B cell (primary cell): ENCODE data around the gene ADAMTSL2. TPM values are rescaled to one million over a fixed set of nuclear protein-coding genes. Genes with fewer than 3 reads are reported as not detected.

ENCODE experiments used
- ATAC-seq: fragments of 200-7000 bp; cut with Tn5 transposase; one replicate; pipeline ENCODE4 v1.10.0; 2021; ENCODE audit warnings: low read depth, mild to moderate bottlenecking, moderate number of reproducible peaks, moderate library complexity
- CTCF ChIA-PET: fragments of 350-600 bp; sonication (Branson Sonifier 250); formaldehyde crosslinking; loops from one replicate; lab custom pipeline; 2021; ENCODE audit warnings: antibody characterized with exemption, inconsistent platforms; lab: Charles Lee
- POLR2A ChIA-PET: fragments of 350-600 bp; sonication (Branson Sonifier 250); formaldehyde crosslinking; loops from one replicate; lab custom pipeline; 2021; ENCODE audit warnings: antibody characterized with exemption; lab: Charles Lee
- DNase-seq: peaks from one replicate; pipeline ENCODE4 v3.0.0; 2013
- H2AFZ ChIP-seq: 2 replicates; pipeline ENCODE4 v1.6.1; 2012; ENCODE audit warnings: mild to moderate bottlenecking, low read depth, low read length; ENCODE audit not compliant: insufficient read depth, poor library complexity, severe bottlenecking
- H3K27ac ChIP-seq, 2 donors: 1 replicate in 1 of 2; 2 replicates in 1 of 2; pipeline ENCODE4 v1.5.1; 2012 to 2013; ENCODE audit warnings: low read length in 2 of 2, mild to moderate bottlenecking in 2 of 2, moderate library complexity in 1 of 2
- H3K27me3 ChIP-seq, 4 experiments: fragments of 200-600 bp in 1 of 4; sonication (generic) in 1 of 4; replicated peaks in 1 of 4; 1 replicate in 2 of 4; 2 replicates in 2 of 4; pipeline versions ENCODE4 v1.6.1 to v1.7.0; 2013 to 2016; ENCODE audit warnings: low read length in 3 of 4, mild to moderate bottlenecking in 2 of 4, mixed read lengths in 1 of 4, moderate library complexity in 1 of 4; ENCODE audit not compliant: insufficient read depth in 4 of 4, control insufficient read depth in 3 of 4; ENCODE audit errors: control extremely low read depth in 1 of 4
- H3K36me3 ChIP-seq, 2 experiments: replicated peaks in 1 of 2; 1 replicate in 1 of 2; 2 replicates in 1 of 2; pipeline versions ENCODE4 v1.6.1 to v1.7.1; 2013; ENCODE audit warnings: low read length in 1 of 2; ENCODE audit not compliant: insufficient read depth in 2 of 2, control insufficient read depth in 1 of 2; ENCODE audit errors: control extremely low read depth in 1 of 2, extremely low read depth in 1 of 2
- H3K4me1 ChIP-seq, 2 donors: fragments of 200-600 bp in 1 of 2; sonication (generic) in 1 of 2; 1 replicate in 1 of 2; 2 replicates in 1 of 2; pipeline versions ENCODE4 v1.5.1 to v1.6.1; 2013 to 2017; ENCODE audit warnings: low read length in 2 of 2; ENCODE audit not compliant: control insufficient read depth in 2 of 2, insufficient read depth in 2 of 2
- H3K4me2 ChIP-seq: replicated peaks from 2 replicates; pipeline ENCODE3; 2012; ENCODE audit warnings: mild to moderate bottlenecking, low read depth, low read length; ENCODE audit not compliant: poor library complexity, severe bottlenecking
- H3K4me3 ChIP-seq, 5 experiments: fragments of 200-600 bp in 1 of 5; sonication (generic) in 1 of 5; 1 replicate in 3 of 5; 2 replicates in 2 of 5; pipeline versions ENCODE4 v1.5.1 to v1.7.0; 2011 to 2016; ENCODE audit warnings: low read length in 4 of 5, mild to moderate bottlenecking in 4 of 5, low read depth in 2 of 5, control low read depth in 1 of 5, moderate library complexity in 1 of 5; ENCODE audit not compliant: insufficient read depth in 1 of 5; ENCODE audit errors: control extremely low read depth in 1 of 5, extremely low read depth in 1 of 5
- H3K79me2 ChIP-seq: fragments of 200-600 bp; sonication (generic); one replicate; pipeline ENCODE4 v1.6.0; 2016; ENCODE audit warnings: low read length; ENCODE audit not compliant: control insufficient read depth, insufficient read depth
- H3K9ac ChIP-seq: fragments of 200-600 bp; sonication (generic); 2 replicates; pipeline ENCODE4 v1.6.1; 2017; ENCODE audit warnings: mild to moderate bottlenecking, low read length, moderate library complexity
- H3K9me3 ChIP-seq, 3 donors: one replicate each; pipeline versions ENCODE4 v1.6.1 to v1.7.1; 2013; ENCODE audit warnings: low read length in 2 of 3; ENCODE audit not compliant: control insufficient read depth in 2 of 3, insufficient read depth in 1 of 3; ENCODE audit errors: control extremely low read depth in 1 of 3
- H4K20me1 ChIP-seq: 2 replicates; pipeline ENCODE4 v1.6.0; 2012; ENCODE audit warnings: mild to moderate bottlenecking, low read length; ENCODE audit not compliant: insufficient read depth, control insufficient read depth, poor library complexity, severe bottlenecking
- H3K27ac Mint-ChIP-seq: one replicate; pipeline ENCODE4 v1.8.0; 2021; ENCODE audit warnings: mixed read lengths
- H3K27me3 Mint-ChIP-seq: one replicate; pipeline ENCODE4 v1.8.0; 2021; ENCODE audit warnings: mixed read lengths
- H3K4me1 Mint-ChIP-seq: one replicate; pipeline ENCODE4 v1.8.0; 2021; ENCODE audit warnings: mixed read lengths
- H3K4me3 Mint-ChIP-seq: one replicate; pipeline ENCODE4 v1.8.0; 2021; ENCODE audit warnings: mixed read lengths
- H3K9me3 Mint-ChIP-seq: one replicate; pipeline ENCODE4 v1.8.0; 2022; ENCODE audit warnings: mixed read lengths; ENCODE audit not compliant: insufficient read depth
- EZH2 ChIP-seq: IDR thresholded peaks from 2 replicates; pipeline ENCODE4 v1.6.1; 2012; ENCODE audit warnings: borderline replicate concordance, low read depth, mild to moderate bottlenecking, moderate library complexity, low read length; ENCODE audit not compliant: insufficient read depth, poor library complexity, severe bottlenecking
- WGBS: methylation state at CpG from one replicate; pipeline ENCODE4 v1.1.5; 2013; ENCODE audit warnings: missing lambda C conversion rate; ENCODE audit not compliant: insufficient coverage; 5-methylcytosine and 5-hydroxymethylcytosine counted together
- intact Hi-C: fragments of 100-400 bp; cut with micrococcal nuclease; formaldehyde crosslinking; loops from one replicate; pipeline ENCODE4 v1.10.0; 2022
- polyA plus RNA-seq: library from polyadenylated mRNA; depleted of rRNA; stranded (reverse); fragments of >200 nt; gene quantifications from 2 replicates; pipeline ENCODE4 v1.2.3, GENCODE V29; 2012
- total RNA-seq, 2 donors: library from RNA; stranded (reverse); fragments of 120-200 nt in 1 of 2; gene quantifications; 1 replicate in 1 of 2; 2 replicates in 1 of 2; pipeline versions ENCODE4 v1.2.3 to v1.2.4, GENCODE V29; 2013 to 2022
- TF ChIP-seq, protein P1 (sequence below): fragments of 200-600 bp; IDR thresholded peaks from one replicate; pipeline ENCODE4 v1.8.0; 2022; ENCODE audit warnings: antibody characterized with exemption, mild to moderate bottlenecking

ADAMTSL2 gene
- total and polyA plus RNA-seq, 2 donors (not counting 1 experiment from before 2014, with no cell fraction given), result 0.03 TPM; not detected in 1

DNA sequence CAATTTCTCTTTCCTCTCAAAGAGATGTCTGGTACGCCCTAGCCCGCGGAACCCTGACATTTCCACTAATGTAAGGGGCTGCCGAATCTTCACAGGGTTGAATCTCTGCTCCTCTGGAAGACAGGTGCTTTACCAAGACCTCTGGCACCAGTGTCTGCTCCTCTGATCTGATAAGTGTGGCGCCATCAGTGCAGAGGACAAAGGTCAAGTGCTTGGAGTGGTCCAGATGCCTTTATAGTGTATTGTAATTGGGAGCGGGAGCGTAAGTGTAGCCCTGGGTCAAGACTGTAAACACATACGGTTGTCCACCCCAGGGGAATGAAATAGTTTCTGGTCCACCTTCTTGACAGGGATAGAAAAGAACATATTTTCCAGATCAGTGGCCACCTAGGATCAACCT, 17.7 kb downstream of the ADAMTSL2 start:
- Mint-ChIP-seq H3K4me1 (no peaks in the 10 kb centered on the region), H3K27ac (no peak overlapping the region), H3K9me3 (no peaks in the 10 kb centered on the region), H3K4me3 (no peak overlapping the region), H3K27me3 (peaks cover 22% of the 10 kb centered on the region)
- intact Hi-C loops, result no loop called here
- H3K9me3 ChIP-seq, result peaks cover 0 to 4% (median 0%) of the 10 kb centered on the region in 3 donors
- peaks cover 0 to 18% (median 0%) of the 10 kb centered on the region in 4 experiments for H3K27me3 ChIP-seq
- TF ChIP-seq, protein P1, sequence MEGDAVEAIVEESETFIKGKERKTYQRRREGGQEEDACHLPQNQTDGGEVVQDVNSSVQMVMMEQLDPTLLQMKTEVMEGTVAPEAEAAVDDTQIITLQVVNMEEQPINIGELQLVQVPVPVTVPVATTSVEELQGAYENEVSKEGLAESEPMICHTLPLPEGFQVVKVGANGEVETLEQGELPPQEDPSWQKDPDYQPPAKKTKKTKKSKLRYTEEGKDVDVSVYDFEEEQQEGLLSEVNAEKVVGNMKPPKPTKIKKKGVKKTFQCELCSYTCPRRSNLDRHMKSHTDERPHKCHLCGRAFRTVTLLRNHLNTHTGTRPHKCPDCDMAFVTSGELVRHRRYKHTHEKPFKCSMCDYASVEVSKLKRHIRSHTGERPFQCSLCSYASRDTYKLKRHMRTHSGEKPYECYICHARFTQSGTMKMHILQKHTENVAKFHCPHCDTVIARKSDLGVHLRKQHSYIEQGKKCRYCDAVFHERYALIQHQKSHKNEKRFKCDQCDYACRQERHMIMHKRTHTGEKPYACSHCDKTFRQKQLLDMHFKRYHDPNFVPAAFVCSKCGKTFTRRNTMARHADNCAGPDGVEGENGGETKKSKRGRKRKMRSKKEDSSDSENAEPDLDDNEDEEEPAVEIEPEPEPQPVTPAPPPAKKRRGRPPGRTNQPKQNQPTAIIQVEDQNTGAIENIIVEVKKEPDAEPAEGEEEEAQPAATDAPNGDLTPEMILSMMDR, result no peak
- no peak for TF ChIP-seq EZH2
- WGBS, result 95% methylated on average over 7 of the region's 8 CpGs
- H3K4me2 ChIP-seq, result no peak overlapping the region
- H3K9ac ChIP-seq, result no peak overlapping the region
- no peaks in the 10 kb centered on the region for H4K20me1 ChIP-seq
- no peaks in the 10 kb centered on the region for H3K36me3 ChIP-seq
- no peak overlapping the region for H2AFZ ChIP-seq
- no peak for ATAC-seq
- POLR2A ChIA-PET, result no interaction called here
- no peak overlapping the region for H3K27ac ChIP-seq
- no peaks in the 10 kb centered on the region for H3K4me1 ChIP-seq
- H3K79me2 ChIP-seq, result no peaks in the 10 kb centered on the region
- no peak overlapping the region for H3K4me3 ChIP-seq
- DNase-seq, result no peak
- CTCF ChIA-PET, result no interaction called here

DNA sequence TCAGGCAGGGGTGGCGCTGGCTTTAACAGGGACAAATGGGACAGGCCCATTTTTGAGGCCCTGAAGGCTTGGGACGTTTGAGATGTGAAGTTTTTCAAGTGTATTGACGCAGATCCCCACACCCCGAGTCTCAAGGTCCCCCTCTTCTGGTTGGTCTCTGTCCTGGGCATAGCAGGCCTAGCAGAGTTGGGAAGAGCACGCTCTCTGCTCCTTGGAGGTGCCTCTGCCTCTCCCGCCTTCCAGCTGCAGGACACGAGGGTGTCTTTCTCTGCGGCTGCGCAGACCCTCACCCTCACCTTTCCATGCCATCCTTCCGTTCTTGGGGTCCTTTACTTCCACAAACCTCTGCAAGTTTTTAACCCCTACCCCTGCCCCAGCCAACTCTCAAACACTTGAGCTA, 18.6 kb downstream of the ADAMTSL2 start:
- TF ChIP-seq, protein P1, result no peak
- TF ChIP-seq EZH2, result no peak

More for the DNA sequence above, 18.6 kb downstream of the ADAMTSL2 start:
- Mint-ChIP-seq H3K4me1 (peaks cover 7% of the 10 kb centered on the region), H3K27me3 (peaks cover 16% of the 10 kb centered on the region), H3K9me3 (no peaks in the 10 kb centered on the region), H3K27ac (no peak overlapping the region), H3K4me3 (no peak overlapping the region)
- H3K9me3 ChIP-seq, result peaks cover 0 to 4% (median 0%) of the 10 kb centered on the region in 3 donors
- H3K4me3 ChIP-seq, result no peak overlapping the region
- H2AFZ ChIP-seq, result no peak overlapping the region
- H3K27me3 ChIP-seq, result peaks cover 0 to 26% (median 2%) of the 10 kb centered on the region in 4 experiments
- H3K36me3 ChIP-seq, result no peaks in the 10 kb centered on the region
- ChIA-PET POLR2A (no interaction called here), CTCF (no interaction called here)
- no peak overlapping the region for H3K9ac ChIP-seq
- H3K4me2 ChIP-seq, result no peak overlapping the region
- ATAC-seq (no peak), DNase-seq (no peak)
- H3K79me2 ChIP-seq, result no peaks in the 10 kb centered on the region
- no peak overlapping the region for H3K27ac ChIP-seq
- WGBS, result 92% methylated on average over 10 of the region's 10 CpGs
- intact Hi-C loops, result no loop called here
- H3K4me1 ChIP-seq, result peaks cover 6 to 8% of the 10 kb centered on the region in 2 donors
- H4K20me1 ChIP-seq, result no peaks in the 10 kb centered on the region
